ENCODE results near the gene DRC1. TPM values are rescaled to one million over a fixed set of nuclear protein-coding genes. Genes with fewer than 3 reads are reported as not detected.

Gene DRC1
- total RNA-seq, 1 experiment from 2014 or later: not detected

GRCh38 chr2:26481706-26482105 lies 80.0 kb downstream of the DRC1 start (continued):
- TF ChIP-seq FOSL1 (IDR thresholded peaks at IDR 0.05; ENCODE audit: low read depth) (no peak), ELF1 (IDR thresholded peaks at IDR 0.05; ENCODE audit: borderline replicate concordance, low read depth) (no peak), POLR2A (IDR thresholded peaks at IDR 0.05; ENCODE audit: borderline replicate concordance, extremely low read depth, insufficient read depth, insufficient read length) (no peak), CBX3 (IDR thresholded peaks at IDR 0.05; ENCODE audit: low read depth) (no peak), TCF7L2 (IDR thresholded peaks at IDR 0.05; ENCODE audit: borderline replicate concordance, extremely low read depth, insufficient read depth, insufficient read length) (no peak), EZH2phosphoT487 (IDR thresholded peaks at IDR 0.05; ENCODE audit: borderline replicate concordance) (no peak), ZFX (IDR thresholded peaks at IDR 0.05) (no peak), ZNF274 (IDR thresholded peaks at IDR 0.05; ENCODE audit: low read depth, low read length) (no peak)

GRCh38 chr2:26482211-26483026 lies 80.7 kb downstream of the DRC1 start:
- Histone ChIP-seq H4K20me1 (ENCODE audit: insufficient read depth) (no peaks in the 10 kb centered on the region), H3K4me1 (ENCODE audit: control insufficient read depth in 1 of 2, insufficient read depth in 2 of 2, low read length in 2 of 2) (no peaks in the 10 kb centered on the region), H3K36me3 (ENCODE audit: control insufficient read depth in 1 of 2, insufficient read depth in 2 of 2, low read length in 2 of 2) (no peaks in the 10 kb centered on the region), H3K4me3 (replicated peaks in 1 of 2; ENCODE audit: low read depth in 1 of 2, low read length in 2 of 2) (no peak overlapping the region), H3K9me2 (ENCODE audit: insufficient read depth) (no peaks in the 10 kb centered on the region), H3K9ac (ENCODE audit: low read length) (no peak overlapping the region), H3K27ac (ENCODE audit: low read depth, low read length) (no peak overlapping the region), H3K4me2 (ENCODE audit: low read length) (no peak overlapping the region), H3K79me2 (ENCODE audit: insufficient read depth, low read length) (no peaks in the 10 kb centered on the region), H3K9me3 (ENCODE audit: control insufficient read depth in 1 of 2, insufficient read depth in 1 of 2, low read depth in 1 of 2, low read length in 2 of 2) (no peaks in the 10 kb centered on the region), H2AFZ (ENCODE audit: low read depth, low read length, poor library complexity, severe bottlenecking) (no peak overlapping the region), H3K27me3 (ENCODE audit: insufficient read depth, low read length) (0 out of 2 replicates have a peak, but pooled peaks cover 4% of the 10 kb centered on the region)
- ATAC-seq: no peak
- TF ChIP-seq ZFX (IDR thresholded peaks at IDR 0.05): no peak
- TF ChIP-seq, protein P1, sequence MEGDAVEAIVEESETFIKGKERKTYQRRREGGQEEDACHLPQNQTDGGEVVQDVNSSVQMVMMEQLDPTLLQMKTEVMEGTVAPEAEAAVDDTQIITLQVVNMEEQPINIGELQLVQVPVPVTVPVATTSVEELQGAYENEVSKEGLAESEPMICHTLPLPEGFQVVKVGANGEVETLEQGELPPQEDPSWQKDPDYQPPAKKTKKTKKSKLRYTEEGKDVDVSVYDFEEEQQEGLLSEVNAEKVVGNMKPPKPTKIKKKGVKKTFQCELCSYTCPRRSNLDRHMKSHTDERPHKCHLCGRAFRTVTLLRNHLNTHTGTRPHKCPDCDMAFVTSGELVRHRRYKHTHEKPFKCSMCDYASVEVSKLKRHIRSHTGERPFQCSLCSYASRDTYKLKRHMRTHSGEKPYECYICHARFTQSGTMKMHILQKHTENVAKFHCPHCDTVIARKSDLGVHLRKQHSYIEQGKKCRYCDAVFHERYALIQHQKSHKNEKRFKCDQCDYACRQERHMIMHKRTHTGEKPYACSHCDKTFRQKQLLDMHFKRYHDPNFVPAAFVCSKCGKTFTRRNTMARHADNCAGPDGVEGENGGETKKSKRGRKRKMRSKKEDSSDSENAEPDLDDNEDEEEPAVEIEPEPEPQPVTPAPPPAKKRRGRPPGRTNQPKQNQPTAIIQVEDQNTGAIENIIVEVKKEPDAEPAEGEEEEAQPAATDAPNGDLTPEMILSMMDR (IDR thresholded peaks at IDR 0.05 in 2 of 3, conservative IDR thresholded peaks at IDR 0.05 in 1 of 3; ENCODE audit: borderline replicate concordance in 1 of 3, insufficient read depth in 1 of 3, low read depth in 2 of 3, low read length in 2 of 3): no peak
- TF ChIP-seq EZH2 (IDR thresholded peaks at IDR 0.05): no peak
- TF ChIP-seq, protein P2, sequence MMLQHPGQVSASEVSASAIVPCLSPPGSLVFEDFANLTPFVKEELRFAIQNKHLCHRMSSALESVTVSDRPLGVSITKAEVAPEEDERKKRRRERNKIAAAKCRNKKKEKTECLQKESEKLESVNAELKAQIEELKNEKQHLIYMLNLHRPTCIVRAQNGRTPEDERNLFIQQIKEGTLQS (IDR thresholded peaks at IDR 0.05): no peak
- TF ChIP-seq RAD21 (IDR thresholded peaks at IDR 0.05; ENCODE audit: low read depth): no peak
- no peak for TF ChIP-seq SP1 (IDR thresholded peaks at IDR 0.05; ENCODE audit: low read depth)
- no peak for TF ChIP-seq POLR2A (IDR thresholded peaks at IDR 0.05; ENCODE audit: borderline replicate concordance, extremely low read depth, insufficient read depth, insufficient read length)
- TF ChIP-seq EGR1 (IDR thresholded peaks at IDR 0.05; ENCODE audit: low read depth): no peak
- TF ChIP-seq CEBPB (IDR thresholded peaks at IDR 0.05; ENCODE audit: low read depth): no peak
- no peak for TF ChIP-seq YY1 (IDR thresholded peaks at IDR 0.05; ENCODE audit: extremely low read depth, insufficient replicate concordance, low read depth, low read length)
- TF ChIP-seq SIN3A (IDR thresholded peaks at IDR 0.05; ENCODE audit: low read depth): no peak
- no peak for TF ChIP-seq ZBTB33 (IDR thresholded peaks at IDR 0.05; ENCODE audit: extremely low read depth, insufficient replicate concordance, low read length)
- BruUV-seq (replicated peaks): no TSS peak
- intact Hi-C loops (cut with micrococcal nuclease): no loop called here
- ChIA-PET CTCF (no interaction called here), POLR2A (no interaction called here), RAD21 (ENCODE audit: low non-redundant PET in 1 of 2, low total read pairs in 2 of 2, uncharacterized antibody in 2 of 2, unreplicated experiment in 2 of 2) (no interaction called here)
- no peak for DNase-seq (ENCODE audit: low read depth, low spot score)
